Endothelial cell of umbilical vein (primary cell): ENCODE results near the gene SORCS1. TPM values are rescaled to one million over a fixed set of nuclear protein-coding genes. Genes with fewer than 3 reads are reported as not detected.

Experiments used
- BruUV-seq: library from RNA; stranded (reverse); fragments of 400-500 nt; replicated peaks from 2 replicates; lab custom pipeline; 2021; lab: Mats Ljungman, UMichigan
- CTCF ChIA-PET: fragments of 300-600, 350-600 bp; sonication (Branson Sonifier 250); formaldehyde crosslinking; loops from one replicate; lab custom pipeline; 2021; ENCODE audit warnings: antibody characterized with exemption, inconsistent platforms; lab: Charles Lee
- POLR2A ChIA-PET: fragments of 300-600, 350-600 bp; sonication (Branson Sonifier 250); formaldehyde crosslinking; loops from one replicate; lab custom pipeline; 2021; ENCODE audit warnings: antibody characterized with exemption, inconsistent platforms; lab: Charles Lee
- DNase-seq: peaks from one replicate; pipeline ENCODE4 v3.0.0-alpha.2; 2011; ENCODE audit warnings: low read depth, low spot score
- FAIRE-seq: peaks from 2 replicates; lab custom pipeline; 2011; peaks lifted over from hg19 to GRCh38; lab: Jason Lieb, UNC
- H2AFZ ChIP-seq: 2 replicates; pipeline ENCODE4 v1.6.0; 2012; ENCODE audit warnings: low read depth, low read length, control low read depth, inconsistent platforms
- H3K27ac ChIP-seq: 2 replicates; pipeline ENCODE4 v1.5.1; 2011; ENCODE audit warnings: low read depth, mild to moderate bottlenecking, control low read depth, low read length, moderate library complexity; ENCODE audit not compliant: insufficient read depth
- H3K27me3 ChIP-seq, 2 experiments: 2 replicates each; pipeline versions ENCODE4 v1.6.0 to v1.6.1; 2011; ENCODE audit warnings: low read length in 2 of 2, mixed read lengths in 1 of 2; ENCODE audit not compliant: control insufficient read depth in 2 of 2, insufficient read depth in 2 of 2
- H3K36me3 ChIP-seq, 2 experiments: 2 replicates in 1 of 2; 3 replicates in 1 of 2; pipeline ENCODE4 v1.5.1; 2011; ENCODE audit warnings: low read length in 2 of 2, mild to moderate bottlenecking in 1 of 2, moderate library complexity in 1 of 2; ENCODE audit not compliant: control insufficient read depth in 2 of 2, insufficient read depth in 2 of 2; ENCODE audit errors: extremely low read depth in 1 of 2
- H3K4me1 ChIP-seq: 3 replicates; pipeline ENCODE4 v1.5.1; 2011; ENCODE audit warnings: mild to moderate bottlenecking, low read length; ENCODE audit not compliant: control insufficient read depth, insufficient read depth; ENCODE audit errors: extremely low read depth
- H3K4me2 ChIP-seq: 2 replicates; pipeline ENCODE4 v1.6.1; 2011; ENCODE audit warnings: low read length, control low read depth, mixed read lengths; ENCODE audit not compliant: insufficient read depth
- H3K4me3 ChIP-seq, 3 experiments: fragments of 200-600 bp in 1 of 3; sonication (generic), shearing (Covaris generic) in 1 of 3; replicated peaks in 1 of 3; 2 replicates each; pipeline ENCODE4 v1.5.1; 2011 to 2016; ENCODE audit warnings: control low read depth in 3 of 3, low read length in 3 of 3, mild to moderate bottlenecking in 2 of 3, inconsistent platforms in 1 of 3, low read depth in 1 of 3, moderate library complexity in 1 of 3; ENCODE audit not compliant: insufficient read depth in 1 of 3
- H3K79me2 ChIP-seq: 2 replicates; pipeline ENCODE4 v1.6.0; 2012; ENCODE audit warnings: low read length, inconsistent platforms; ENCODE audit not compliant: control insufficient read depth, insufficient read depth
- H3K9ac ChIP-seq: replicated peaks from 2 replicates; pipeline ENCODE3; 2011; ENCODE audit warnings: low read length, control low read depth; ENCODE audit not compliant: insufficient read depth; ENCODE audit errors: extremely low read depth
- H3K9me1 ChIP-seq: replicated peaks from 3 replicates; pipeline ENCODE4 v1.6.0; 2011; ENCODE audit warnings: mild to moderate bottlenecking, low read length; ENCODE audit not compliant: control insufficient read depth, insufficient read depth; ENCODE audit errors: extremely low read depth
- H3K9me3 ChIP-seq: replicated peaks from 2 replicates; pipeline ENCODE4 v1.5.1; 2012; ENCODE audit warnings: low read length, inconsistent platforms; ENCODE audit not compliant: control insufficient read depth, insufficient read depth
- H4K20me1 ChIP-seq: replicated peaks from 2 replicates; pipeline ENCODE3; 2011; ENCODE audit warnings: mild to moderate bottlenecking, low read length; ENCODE audit not compliant: control insufficient read depth, insufficient read depth; ENCODE audit errors: extremely low read depth
- CTCF ChIP-seq, 2 donors: IDR thresholded peaks; 1 replicate in 1 of 2; 2 replicates in 1 of 2; pipeline ENCODE4 v1.5.1; 2011; ENCODE audit warnings: low read length in 2 of 2, mild to moderate bottlenecking in 2 of 2, moderate library complexity in 2 of 2, control low read depth in 1 of 2, inconsistent platforms in 1 of 2, low read depth in 1 of 2; ENCODE audit not compliant: insufficient read depth in 1 of 2; ENCODE audit errors: extremely low read depth in 1 of 2
- EZH2 ChIP-seq: IDR thresholded peaks from 2 replicates; pipeline ENCODE4 v1.6.1; 2012; ENCODE audit warnings: borderline replicate concordance, low read depth, mild to moderate bottlenecking, moderate library complexity, low read length, inconsistent platforms; ENCODE audit not compliant: severe bottlenecking
- FOS ChIP-seq: IDR thresholded peaks from 2 replicates; pipeline ENCODE4 v1.6.1; 2011; ENCODE audit warnings: mild to moderate bottlenecking, low read length, moderate library complexity, borderline replicate concordance; ENCODE audit not compliant: insufficient read depth
- GATA2 ChIP-seq: IDR thresholded peaks from 2 replicates; pipeline ENCODE4 v1.7.0; 2011; ENCODE audit warnings: low read depth, mild to moderate bottlenecking, moderate library complexity, mixed read lengths, low read length; ENCODE audit not compliant: insufficient read length, insufficient read depth
- JUN ChIP-seq: IDR thresholded peaks from 2 replicates; pipeline ENCODE4 v1.6.1; 2011; ENCODE audit warnings: borderline replicate concordance, low read depth; ENCODE audit not compliant: insufficient read length, insufficient read depth
- MAX ChIP-seq: IDR thresholded peaks from 2 replicates; pipeline ENCODE4 v1.6.1; 2011; ENCODE audit not compliant: insufficient read depth, insufficient read length
- MYC ChIP-seq: IDR thresholded peaks from one replicate; pipeline ENCODE4 v1.6.1; 2011; ENCODE audit warnings: mild to moderate bottlenecking, low read depth, low read length
- POLR2A ChIP-seq: IDR thresholded peaks from 2 replicates; pipeline ENCODE4 v1.6.1; 2012; ENCODE audit warnings: low read depth, mild to moderate bottlenecking, control low read depth, low read length
- POLR2AphosphoS5 ChIP-seq: IDR thresholded peaks from 2 replicates; pipeline ENCODE4 v1.6.1; 2012; ENCODE audit warnings: low read depth, mild to moderate bottlenecking, control low read depth, low read length, moderate library complexity; ENCODE audit not compliant: insufficient read depth
- dilution Hi-C: fragments of 300-500 bp; cut with MboI; formaldehyde crosslinking; loops from one replicate; pipeline ENCODE4 v1.15.0; 2019; ENCODE audit warnings: low sequenced_read_pairs; ENCODE audit not compliant: extremely low pct_ligation_motif_present
- intact Hi-C: fragments of 100-400 bp; cut with micrococcal nuclease; formaldehyde crosslinking; loops from one replicate; pipeline ENCODE4 v1.10.0; 2022
- polyA plus RNA-seq, 4 experiments: library from polyadenylated mRNA; depleted of rRNA in 3 of 4; stranded (reverse) in 3 of 4; unstranded in 1 of 4; fragments of >200 nt; gene quantifications; 2 replicates each; pipeline versions ENCODE4 v1.2.1 to v1.2.3, GENCODE V29; 2011 to 2012; ENCODE audit warnings: missing spikeins in 1 of 4
- total RNA-seq: library from RNA; stranded (reverse); gene quantifications from 2 replicates; pipeline ENCODE4 v1.2.3, GENCODE V29; 2021

SORCS1 gene
- total and polyA plus RNA-seq, 2 donors (not counting 3 experiments of a cell fraction or from before 2014, with no cell fraction given) = not detected

- H3K9ac ChIP-seq = no peak overlapping the region
- dilution Hi-C loops = no loop called here
- no peak overlapping the region for H3K27ac ChIP-seq
- H3K79me2 ChIP-seq = no peaks in the 10 kb centered on the region
- H3K27me3 ChIP-seq = no peaks in the 10 kb centered on the region
- BruUV-seq = no TSS peak
- H3K4me3 ChIP-seq = no peak overlapping the region
- DNase-seq = no peak
- no peak overlapping the region for H3K4me2 ChIP-seq
- no peaks in the 10 kb centered on the region for H3K9me1 ChIP-seq
- POLR2A ChIA-PET = no interaction called here
- TF ChIP-seq CTCF (IDR thresholded peaks at IDR 0.05; ENCODE audit: extremely low read depth in 1 of 2, insufficient read depth in 1 of 2, low read depth in 1 of 2, low read length in 2 of 2) = no peak
- no peak for TF ChIP-seq JUN
- TF ChIP-seq MAX = no peak
- no peak for TF ChIP-seq MYC
- TF ChIP-seq POLR2A = no peak
- no peak for TF ChIP-seq POLR2AphosphoS5
- no peak for TF ChIP-seq FOS
- no peak for TF ChIP-seq EZH2
- TF ChIP-seq GATA2 = no peak
- H3K36me3 ChIP-seq = no peaks in the 10 kb centered on the region
- no peaks in the 10 kb centered on the region for H3K4me1 ChIP-seq
- intact Hi-C loops = no loop called here
- no peak overlapping the region for H2AFZ ChIP-seq
- no peaks in the 10 kb centered on the region for H4K20me1 ChIP-seq
- CTCF ChIA-PET = no interaction called here
- no peak for FAIRE-seq
- peaks cover 3% of the 10 kb centered on the region for H3K9me3 ChIP-seq
Measured at GRCh38 chr10:107085665-107086525, 78.6 kb downstream of the SORCS1 start.
